Upper lobe of right lung (tissue), 1 donor: ENCODE results near the gene SENP2. TPM values are rescaled to one million over a fixed set of nuclear protein-coding genes. Genes with fewer than 3 reads are reported as not detected.
"Not testable (repeated sequence)": the region's sequence is repeated elsewhere in the genome, so short reads cannot be mapped to it uniquely, and the experiment has no call there.

Source experiments
- ATAC-seq: fragments of 200-7000 bp; cut with Tn5 transposase; one replicate; pipeline ENCODE4 v1.9.1; 2020; ENCODE audit warnings: mild to moderate bottlenecking, moderate library complexity
- DNase-seq: peaks from one replicate; pipeline ENCODE4 v3.0.0-alpha.2; 2020
- H3K27ac ChIP-seq: fragments of 200-600 bp; one replicate; pipeline ENCODE4 v1.8.0; 2022
- H3K27me3 ChIP-seq: fragments of 200-600 bp; one replicate; pipeline ENCODE4 v1.8.0; 2022; ENCODE audit warnings: mild to moderate bottlenecking
- H3K36me3 ChIP-seq: fragments of 200-600 bp; one replicate; pipeline ENCODE4 v1.8.0; 2022
- H3K4me1 ChIP-seq: fragments of 200-600 bp; one replicate; pipeline ENCODE4 v1.8.0; 2022
- H3K4me3 ChIP-seq: fragments of 200-600 bp; one replicate; pipeline ENCODE4 v1.8.0; 2022; ENCODE audit warnings: mild to moderate bottlenecking
- H3K9me3 ChIP-seq: fragments of 200-600 bp; one replicate; pipeline ENCODE4 v1.8.0; 2022
- intact Hi-C: fragments of 100-400 bp; cut with DNase I; formaldehyde crosslinking; loops from one replicate; pipeline ENCODE4 v1.11.0; 2022
- total RNA-seq: library from RNA; stranded (reverse); fragmentation: NEBNext Ultra II Directional; extraction: Animal tissue kit (Norgen Biotek cat#: 25700); gene quantifications from one replicate; pipeline ENCODE4 v1.2.1, GENCODE V29; 2021
- TF ChIP-seq, protein P1 (sequence below): fragments of 200-600 bp; IDR thresholded peaks from one replicate; pipeline ENCODE4 v1.8.0; 2022; ENCODE audit warnings: antibody characterized with exemption
- donor health status: DM: no; HTN: yes; CAD: no; lungs with severe emphysema.

Gene SENP2
- total RNA-seq, 1 donor from 2014 or later, result 42.0 TPM

DNA sequence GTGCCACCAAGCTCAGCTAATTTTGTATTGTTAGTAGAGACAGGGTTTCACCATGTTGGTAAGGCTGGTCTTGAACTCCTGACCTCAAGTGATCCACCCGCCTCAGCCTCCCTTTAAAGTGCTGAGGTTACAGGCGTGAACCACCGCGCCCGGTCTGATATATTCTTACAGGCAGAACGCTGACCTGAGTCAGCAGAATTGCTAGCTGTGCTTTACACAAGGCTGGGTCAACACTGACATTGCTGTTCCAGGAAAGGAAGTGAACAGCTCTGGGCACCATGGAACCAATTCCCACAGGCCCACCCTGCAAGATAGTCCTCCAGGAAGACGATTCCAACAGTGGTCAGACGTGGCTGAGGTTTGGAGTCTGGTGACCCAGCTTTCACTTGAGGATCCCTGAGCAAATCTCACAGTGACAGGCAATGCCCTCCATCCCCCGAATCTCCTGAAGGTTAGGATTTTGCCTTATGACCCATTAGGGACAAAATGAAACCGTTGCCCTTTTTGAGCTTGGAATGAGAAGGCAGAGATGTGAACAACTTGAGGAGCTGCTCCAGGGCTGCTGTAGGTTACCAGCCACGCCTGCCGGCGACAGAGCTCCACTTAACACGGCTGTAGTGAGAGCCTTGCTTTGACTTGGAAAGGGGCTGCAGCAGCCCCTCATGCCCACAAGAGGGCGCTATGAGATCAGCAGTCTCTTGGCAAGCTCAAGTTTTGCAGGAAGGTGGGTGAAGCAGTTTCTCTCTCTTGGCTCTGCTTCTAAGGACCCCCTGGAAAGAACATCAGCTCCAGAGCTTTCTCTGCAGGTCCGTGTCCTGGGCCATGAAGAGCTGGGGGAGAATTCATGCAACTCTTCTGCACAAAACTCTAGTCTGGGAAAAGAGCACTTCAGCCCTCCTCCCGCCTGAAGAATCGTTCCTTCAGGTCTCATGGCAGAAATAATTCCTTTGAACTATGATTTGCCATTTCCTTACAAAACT is 74.1 kb downstream of the SENP2 start:
- intact Hi-C loops, result loop anchor here (10.0 kb wide), 1 partner anchor 55 kb away; no protein-coding TSS in a partner anchor
- TF ChIP-seq, protein P1, sequence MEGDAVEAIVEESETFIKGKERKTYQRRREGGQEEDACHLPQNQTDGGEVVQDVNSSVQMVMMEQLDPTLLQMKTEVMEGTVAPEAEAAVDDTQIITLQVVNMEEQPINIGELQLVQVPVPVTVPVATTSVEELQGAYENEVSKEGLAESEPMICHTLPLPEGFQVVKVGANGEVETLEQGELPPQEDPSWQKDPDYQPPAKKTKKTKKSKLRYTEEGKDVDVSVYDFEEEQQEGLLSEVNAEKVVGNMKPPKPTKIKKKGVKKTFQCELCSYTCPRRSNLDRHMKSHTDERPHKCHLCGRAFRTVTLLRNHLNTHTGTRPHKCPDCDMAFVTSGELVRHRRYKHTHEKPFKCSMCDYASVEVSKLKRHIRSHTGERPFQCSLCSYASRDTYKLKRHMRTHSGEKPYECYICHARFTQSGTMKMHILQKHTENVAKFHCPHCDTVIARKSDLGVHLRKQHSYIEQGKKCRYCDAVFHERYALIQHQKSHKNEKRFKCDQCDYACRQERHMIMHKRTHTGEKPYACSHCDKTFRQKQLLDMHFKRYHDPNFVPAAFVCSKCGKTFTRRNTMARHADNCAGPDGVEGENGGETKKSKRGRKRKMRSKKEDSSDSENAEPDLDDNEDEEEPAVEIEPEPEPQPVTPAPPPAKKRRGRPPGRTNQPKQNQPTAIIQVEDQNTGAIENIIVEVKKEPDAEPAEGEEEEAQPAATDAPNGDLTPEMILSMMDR, result peak; percentile 99
- DNase-seq, result peak; percentile 85
- Histone ChIP-seq H3K36me3 (no peaks in the 10 kb centered on the region), H3K27me3 (no peaks in the 10 kb centered on the region), H3K27ac (peak overlapping the region; percentile 51), H3K4me1 (peaks cover 31% of the 10 kb centered on the region), H3K9me3 (no peaks in the 10 kb centered on the region), H3K4me3 (no peak overlapping the region)
- peak; percentile 91 for ATAC-seq

DNA sequence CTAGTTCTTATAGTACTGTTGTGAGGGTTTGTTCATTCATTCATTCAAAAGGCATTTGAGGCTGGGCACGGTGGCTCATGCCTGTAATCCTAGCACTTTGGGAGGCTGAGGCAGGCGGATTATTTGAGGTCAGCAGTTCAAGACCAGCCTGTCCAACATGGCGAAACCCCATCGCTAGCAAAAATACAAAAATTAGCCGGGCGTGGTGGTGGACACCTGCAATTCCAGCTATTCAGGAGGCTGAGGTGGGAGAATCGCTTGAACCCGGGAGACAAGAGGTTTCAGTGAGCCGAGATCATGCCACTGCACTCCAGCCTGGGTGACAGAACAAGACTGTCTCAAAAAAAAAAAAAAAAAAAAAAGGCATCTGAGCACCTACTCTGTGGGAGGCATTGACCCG is 75.2 kb downstream of the SENP2 start:
- not testable (repeated sequence) for H3K9me3 ChIP-seq, H3K27me3 ChIP-seq, DNase-seq, H3K27ac ChIP-seq, H3K36me3 ChIP-seq, ATAC-seq, H3K4me3 ChIP-seq
- peaks cover 25% of the 10 kb centered on the region for H3K4me1 ChIP-seq
- intact Hi-C loops, result loop anchor here (10.0 kb wide), 1 partner anchor 54 kb away; no protein-coding TSS in a partner anchor

DNA sequence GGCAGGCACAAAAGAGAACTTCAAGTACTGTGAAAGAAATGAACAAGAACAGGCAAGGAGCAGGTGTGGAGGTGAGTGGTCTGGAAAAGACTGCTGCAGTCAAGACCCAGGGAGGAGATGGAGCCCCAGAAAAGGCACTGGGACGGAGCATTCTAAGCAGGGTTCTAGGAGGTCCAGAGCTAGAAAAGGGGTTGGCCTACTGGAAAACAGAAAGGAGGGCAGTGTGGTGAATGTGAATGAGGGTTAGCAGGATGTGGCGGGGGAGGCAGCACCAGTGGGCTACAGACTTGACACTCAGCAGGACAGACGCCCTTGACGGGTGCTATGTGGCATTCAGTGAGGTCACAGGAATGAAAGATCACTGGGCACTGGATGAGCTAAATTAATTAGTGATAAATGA is 75.7 kb downstream of the SENP2 start:
- no peak overlapping the region for H3K4me3 ChIP-seq
- no peaks in the 10 kb centered on the region for H3K27me3 ChIP-seq
- TF ChIP-seq, protein P1, result no peak
- no peak for ATAC-seq
- no peak overlapping the region for H3K27ac ChIP-seq
- no peak for DNase-seq
- no peaks in the 10 kb centered on the region for H3K9me3 ChIP-seq
- intact Hi-C loops, result loop anchor here (10.0 kb wide), 1 partner anchor 53 kb away; no protein-coding TSS in a partner anchor
- H3K4me1 ChIP-seq, result peaks cover 22% of the 10 kb centered on the region
- H3K36me3 ChIP-seq, result no peaks in the 10 kb centered on the region

DNA sequence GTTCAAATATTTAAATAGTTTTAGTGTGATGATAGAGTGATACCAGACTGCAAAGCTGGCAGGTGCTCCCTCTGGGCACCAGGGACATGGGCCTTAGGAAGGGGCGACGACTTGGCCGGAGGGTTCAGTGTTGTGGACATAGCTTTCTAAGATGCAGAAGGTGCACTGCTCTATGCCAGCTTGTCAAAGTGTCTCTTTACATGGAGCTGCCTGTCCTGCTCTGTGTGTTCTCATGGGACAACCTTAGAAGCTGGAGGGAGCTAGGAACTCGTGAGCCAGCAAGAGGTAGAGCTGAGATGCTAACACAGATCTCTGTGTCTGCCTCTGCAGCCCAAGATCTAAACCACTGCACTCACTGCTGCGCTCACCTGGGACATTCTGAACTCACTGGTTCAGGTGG is 77.8 kb downstream of the SENP2 start:
- ATAC-seq (no peak), DNase-seq (no peak)
- H3K9me3 ChIP-seq, result no peaks in the 10 kb centered on the region
- H3K36me3 ChIP-seq, result no peaks in the 10 kb centered on the region
- intact Hi-C loops, result loop anchor here (10.0 kb wide), 1 partner anchor 51 kb away; no protein-coding TSS in a partner anchor
- H3K4me3 ChIP-seq, result no peak overlapping the region
- no peak overlapping the region for H3K27ac ChIP-seq
- peaks cover 15% of the 10 kb centered on the region for H3K4me1 ChIP-seq
- H3K27me3 ChIP-seq, result no peaks in the 10 kb centered on the region
- TF ChIP-seq, protein P1, result no peak

DNA sequence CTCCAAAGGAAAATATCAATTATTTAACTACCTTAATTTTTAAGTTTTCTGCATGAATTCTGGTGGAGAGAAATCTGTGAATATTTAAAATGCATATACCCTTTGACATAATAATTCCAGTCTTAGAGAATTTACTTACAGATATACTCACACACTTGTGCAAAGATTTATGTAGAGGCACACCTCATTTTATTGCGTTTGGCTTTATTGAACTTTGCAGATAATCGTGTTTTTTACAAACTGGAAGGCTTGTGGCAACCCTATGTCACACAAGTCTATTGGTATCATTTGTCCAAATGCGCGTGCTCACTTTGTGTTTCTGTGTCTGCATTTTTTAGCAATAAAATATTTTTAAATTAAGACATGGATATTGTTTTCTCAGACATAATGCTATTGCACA is 81.5 kb downstream of the SENP2 start:
- H3K36me3 ChIP-seq, result peaks cover 5% of the 10 kb centered on the region
- intact Hi-C loops, result loop anchor here (10.0 kb wide), 1 partner anchor 47 kb away; no protein-coding TSS in a partner anchor
- TF ChIP-seq, protein P1, result no peak
- ATAC-seq (no peak), DNase-seq (no peak)
- no peaks in the 10 kb centered on the region for H3K27me3 ChIP-seq
- H3K4me3 ChIP-seq, result no peak overlapping the region
- no peaks in the 10 kb centered on the region for H3K9me3 ChIP-seq
- no peaks in the 10 kb centered on the region for H3K4me1 ChIP-seq
- no peak overlapping the region for H3K27ac ChIP-seq
